Testis (tissue), 2 donors: ENCODE data around the gene UBE2D1.

Source experiments
- CTCF ChIP-seq, 3 experiments: fragments of 450-650 bp in 2 of 3; fragments of 200-600 bp in 1 of 3; sonication (generic) in 1 of 3; IDR thresholded peaks; one replicate each; pipeline ENCODE4 v1.5.1; 2016 to 2019; ENCODE audit warnings: antibody characterized with exemption in 3 of 3, mild to moderate bottlenecking in 2 of 3, moderate library complexity in 1 of 3
- POLR2A ChIP-seq: fragments of 450-650 bp; IDR thresholded peaks from one replicate; pipeline ENCODE4 v1.6.1; 2017; ENCODE audit warnings: antibody characterized with exemption, mild to moderate bottlenecking, moderate library complexity

DNA sequence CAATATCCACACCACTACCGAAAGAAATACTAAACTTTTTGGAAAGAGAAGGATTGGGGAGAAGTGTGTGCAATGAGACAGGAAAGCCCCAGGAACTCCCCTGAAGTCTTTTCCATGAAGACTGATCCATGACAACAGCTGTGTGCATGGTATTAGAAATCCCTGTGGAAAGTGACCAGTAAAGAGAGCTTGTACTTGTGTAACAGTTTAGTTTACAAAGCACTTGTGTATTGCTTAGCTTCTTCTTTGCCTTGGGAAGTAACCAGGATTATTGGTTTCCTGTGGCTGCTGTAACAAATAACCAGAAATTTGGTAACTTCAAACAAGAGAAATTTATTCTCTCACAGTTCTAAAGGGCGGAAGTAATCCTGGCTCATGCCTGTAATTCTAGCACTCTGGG, 69.2 kb downstream of the UBE2D1 start:
- TF ChIP-seq CTCF (IDR thresholded peaks at IDR 0.05) (no peak), POLR2A (no peak)
